B cell (primary cell): ENCODE measurements around the gene EXOC6B. TPM values are rescaled to one million over a fixed set of nuclear protein-coding genes. Genes with fewer than 3 reads are reported as not detected.

Source experiments
- ATAC-seq: fragments of 200-7000 bp; cut with Tn5 transposase; one replicate; pipeline ENCODE4 v1.10.0; 2021; ENCODE audit warnings: low read depth, mild to moderate bottlenecking, moderate number of reproducible peaks, moderate library complexity
- CTCF ChIA-PET: fragments of 350-600 bp; sonication (Branson Sonifier 250); formaldehyde crosslinking; loops from one replicate; lab custom pipeline; 2021; ENCODE audit warnings: antibody characterized with exemption, inconsistent platforms; lab: Charles Lee
- POLR2A ChIA-PET: fragments of 350-600 bp; sonication (Branson Sonifier 250); formaldehyde crosslinking; loops from one replicate; lab custom pipeline; 2021; ENCODE audit warnings: antibody characterized with exemption; lab: Charles Lee
- DNase-seq: peaks from one replicate; pipeline ENCODE4 v3.0.0; 2013
- H2AFZ ChIP-seq: 2 replicates; pipeline ENCODE4 v1.6.1; 2012; ENCODE audit warnings: mild to moderate bottlenecking, low read depth, low read length; ENCODE audit not compliant: insufficient read depth, poor library complexity, severe bottlenecking
- H3K27ac ChIP-seq, 2 donors: 1 replicate in 1 of 2; 2 replicates in 1 of 2; pipeline ENCODE4 v1.5.1; 2012 to 2013; ENCODE audit warnings: low read length in 2 of 2, mild to moderate bottlenecking in 2 of 2, moderate library complexity in 1 of 2
- H3K27me3 ChIP-seq, 4 experiments: fragments of 200-600 bp in 1 of 4; sonication (generic) in 1 of 4; replicated peaks in 1 of 4; 1 replicate in 2 of 4; 2 replicates in 2 of 4; pipeline versions ENCODE4 v1.6.1 to v1.7.0; 2013 to 2016; ENCODE audit warnings: low read length in 3 of 4, mild to moderate bottlenecking in 2 of 4, mixed read lengths in 1 of 4, moderate library complexity in 1 of 4; ENCODE audit not compliant: insufficient read depth in 4 of 4, control insufficient read depth in 3 of 4; ENCODE audit errors: control extremely low read depth in 1 of 4
- H3K36me3 ChIP-seq, 2 experiments: replicated peaks in 1 of 2; 1 replicate in 1 of 2; 2 replicates in 1 of 2; pipeline versions ENCODE4 v1.6.1 to v1.7.1; 2013; ENCODE audit warnings: low read length in 1 of 2; ENCODE audit not compliant: insufficient read depth in 2 of 2, control insufficient read depth in 1 of 2; ENCODE audit errors: control extremely low read depth in 1 of 2, extremely low read depth in 1 of 2
- H3K4me1 ChIP-seq, 2 donors: fragments of 200-600 bp in 1 of 2; sonication (generic) in 1 of 2; 1 replicate in 1 of 2; 2 replicates in 1 of 2; pipeline versions ENCODE4 v1.5.1 to v1.6.1; 2013 to 2017; ENCODE audit warnings: low read length in 2 of 2; ENCODE audit not compliant: control insufficient read depth in 2 of 2, insufficient read depth in 2 of 2
- H3K4me2 ChIP-seq: replicated peaks from 2 replicates; pipeline ENCODE3; 2012; ENCODE audit warnings: mild to moderate bottlenecking, low read depth, low read length; ENCODE audit not compliant: poor library complexity, severe bottlenecking
- H3K4me3 ChIP-seq, 5 experiments: fragments of 200-600 bp in 1 of 5; sonication (generic) in 1 of 5; 1 replicate in 3 of 5; 2 replicates in 2 of 5; pipeline versions ENCODE4 v1.5.1 to v1.7.0; 2011 to 2016; ENCODE audit warnings: low read length in 4 of 5, mild to moderate bottlenecking in 4 of 5, low read depth in 2 of 5, control low read depth in 1 of 5, moderate library complexity in 1 of 5; ENCODE audit not compliant: insufficient read depth in 1 of 5; ENCODE audit errors: control extremely low read depth in 1 of 5, extremely low read depth in 1 of 5
- H3K79me2 ChIP-seq: fragments of 200-600 bp; sonication (generic); one replicate; pipeline ENCODE4 v1.6.0; 2016; ENCODE audit warnings: low read length; ENCODE audit not compliant: control insufficient read depth, insufficient read depth
- H3K9ac ChIP-seq: fragments of 200-600 bp; sonication (generic); 2 replicates; pipeline ENCODE4 v1.6.1; 2017; ENCODE audit warnings: mild to moderate bottlenecking, low read length, moderate library complexity
- H3K9me3 ChIP-seq, 3 donors: one replicate each; pipeline versions ENCODE4 v1.6.1 to v1.7.1; 2013; ENCODE audit warnings: low read length in 2 of 3; ENCODE audit not compliant: control insufficient read depth in 2 of 3, insufficient read depth in 1 of 3; ENCODE audit errors: control extremely low read depth in 1 of 3
- H4K20me1 ChIP-seq: 2 replicates; pipeline ENCODE4 v1.6.0; 2012; ENCODE audit warnings: mild to moderate bottlenecking, low read length; ENCODE audit not compliant: insufficient read depth, control insufficient read depth, poor library complexity, severe bottlenecking
- H3K27ac Mint-ChIP-seq: one replicate; pipeline ENCODE4 v1.8.0; 2021; ENCODE audit warnings: mixed read lengths
- H3K27me3 Mint-ChIP-seq: one replicate; pipeline ENCODE4 v1.8.0; 2021; ENCODE audit warnings: mixed read lengths
- H3K4me1 Mint-ChIP-seq: one replicate; pipeline ENCODE4 v1.8.0; 2021; ENCODE audit warnings: mixed read lengths
- H3K4me3 Mint-ChIP-seq: one replicate; pipeline ENCODE4 v1.8.0; 2021; ENCODE audit warnings: mixed read lengths
- H3K9me3 Mint-ChIP-seq: one replicate; pipeline ENCODE4 v1.8.0; 2022; ENCODE audit warnings: mixed read lengths; ENCODE audit not compliant: insufficient read depth
- EZH2 ChIP-seq: IDR thresholded peaks from 2 replicates; pipeline ENCODE4 v1.6.1; 2012; ENCODE audit warnings: borderline replicate concordance, low read depth, mild to moderate bottlenecking, moderate library complexity, low read length; ENCODE audit not compliant: insufficient read depth, poor library complexity, severe bottlenecking
- WGBS: methylation state at CpG from one replicate; pipeline ENCODE4 v1.1.5; 2013; ENCODE audit warnings: missing lambda C conversion rate; ENCODE audit not compliant: insufficient coverage; 5-methylcytosine and 5-hydroxymethylcytosine counted together
- intact Hi-C: fragments of 100-400 bp; cut with micrococcal nuclease; formaldehyde crosslinking; loops from one replicate; pipeline ENCODE4 v1.10.0; 2022
- polyA plus RNA-seq: library from polyadenylated mRNA; depleted of rRNA; stranded (reverse); fragments of >200 nt; gene quantifications from 2 replicates; pipeline ENCODE4 v1.2.3, GENCODE V29; 2012
- total RNA-seq, 2 donors: library from RNA; stranded (reverse); fragments of 120-200 nt in 1 of 2; gene quantifications; 1 replicate in 1 of 2; 2 replicates in 1 of 2; pipeline versions ENCODE4 v1.2.3 to v1.2.4, GENCODE V29; 2013 to 2022
- TF ChIP-seq, protein P1 (sequence below): fragments of 200-600 bp; IDR thresholded peaks from one replicate; pipeline ENCODE4 v1.8.0; 2022; ENCODE audit warnings: antibody characterized with exemption, mild to moderate bottlenecking

Gene EXOC6B
- total and polyA plus RNA-seq, 2 donors (not counting 1 experiment from before 2014, with no cell fraction given): 4.8 to 22.6 TPM

DNA sequence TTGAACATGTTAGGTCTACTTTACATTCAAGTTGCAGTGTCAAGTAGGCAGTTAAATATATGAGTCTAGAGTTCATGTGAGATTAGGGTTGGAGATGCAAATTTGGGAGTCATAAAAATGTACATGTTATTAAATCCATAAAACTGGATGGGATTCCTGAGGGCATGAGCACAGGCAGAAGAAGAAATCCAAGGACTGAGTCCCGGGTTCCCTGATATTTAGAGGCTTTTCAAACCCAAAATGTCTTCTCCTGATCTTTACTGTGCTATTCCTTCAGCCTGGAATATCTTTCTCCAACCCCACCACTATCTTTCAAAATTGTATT lies 23.3 kb upstream of the EXOC6B start:
- ATAC-seq (no peak), DNase-seq (no peak)
- Histone ChIP-seq H4K20me1 (no peaks in the 10 kb centered on the region), H3K9me3 (no peaks in the 10 kb centered on the region), H3K79me2 (no peaks in the 10 kb centered on the region), H3K4me1 (no peaks in the 10 kb centered on the region), H3K4me2 (no peak overlapping the region), H3K9ac (no peak overlapping the region), H3K36me3 (no peaks in the 10 kb centered on the region), H2AFZ (no peak overlapping the region), H3K27ac (no peak overlapping the region), H3K4me3 (no peak overlapping the region), H3K27me3 (no peaks in the 10 kb centered on the region)
- no peak overlapping the region for H3K27ac Mint-ChIP-seq
- intact Hi-C loops: no loop called here
- H3K4me1 Mint-ChIP-seq: no peaks in the 10 kb centered on the region
- H3K9me3 Mint-ChIP-seq: no peaks in the 10 kb centered on the region
- H3K27me3 Mint-ChIP-seq: peaks cover 22% of the 10 kb centered on the region
- ChIA-PET CTCF (no interaction called here), POLR2A (no interaction called here)
- H3K4me3 Mint-ChIP-seq: no peak overlapping the region
- TF ChIP-seq EZH2: no peak
- TF ChIP-seq, protein P1, sequence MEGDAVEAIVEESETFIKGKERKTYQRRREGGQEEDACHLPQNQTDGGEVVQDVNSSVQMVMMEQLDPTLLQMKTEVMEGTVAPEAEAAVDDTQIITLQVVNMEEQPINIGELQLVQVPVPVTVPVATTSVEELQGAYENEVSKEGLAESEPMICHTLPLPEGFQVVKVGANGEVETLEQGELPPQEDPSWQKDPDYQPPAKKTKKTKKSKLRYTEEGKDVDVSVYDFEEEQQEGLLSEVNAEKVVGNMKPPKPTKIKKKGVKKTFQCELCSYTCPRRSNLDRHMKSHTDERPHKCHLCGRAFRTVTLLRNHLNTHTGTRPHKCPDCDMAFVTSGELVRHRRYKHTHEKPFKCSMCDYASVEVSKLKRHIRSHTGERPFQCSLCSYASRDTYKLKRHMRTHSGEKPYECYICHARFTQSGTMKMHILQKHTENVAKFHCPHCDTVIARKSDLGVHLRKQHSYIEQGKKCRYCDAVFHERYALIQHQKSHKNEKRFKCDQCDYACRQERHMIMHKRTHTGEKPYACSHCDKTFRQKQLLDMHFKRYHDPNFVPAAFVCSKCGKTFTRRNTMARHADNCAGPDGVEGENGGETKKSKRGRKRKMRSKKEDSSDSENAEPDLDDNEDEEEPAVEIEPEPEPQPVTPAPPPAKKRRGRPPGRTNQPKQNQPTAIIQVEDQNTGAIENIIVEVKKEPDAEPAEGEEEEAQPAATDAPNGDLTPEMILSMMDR: no peak
- WGBS: no CpG with 5 or more reads among the region's 1 CpG

DNA sequence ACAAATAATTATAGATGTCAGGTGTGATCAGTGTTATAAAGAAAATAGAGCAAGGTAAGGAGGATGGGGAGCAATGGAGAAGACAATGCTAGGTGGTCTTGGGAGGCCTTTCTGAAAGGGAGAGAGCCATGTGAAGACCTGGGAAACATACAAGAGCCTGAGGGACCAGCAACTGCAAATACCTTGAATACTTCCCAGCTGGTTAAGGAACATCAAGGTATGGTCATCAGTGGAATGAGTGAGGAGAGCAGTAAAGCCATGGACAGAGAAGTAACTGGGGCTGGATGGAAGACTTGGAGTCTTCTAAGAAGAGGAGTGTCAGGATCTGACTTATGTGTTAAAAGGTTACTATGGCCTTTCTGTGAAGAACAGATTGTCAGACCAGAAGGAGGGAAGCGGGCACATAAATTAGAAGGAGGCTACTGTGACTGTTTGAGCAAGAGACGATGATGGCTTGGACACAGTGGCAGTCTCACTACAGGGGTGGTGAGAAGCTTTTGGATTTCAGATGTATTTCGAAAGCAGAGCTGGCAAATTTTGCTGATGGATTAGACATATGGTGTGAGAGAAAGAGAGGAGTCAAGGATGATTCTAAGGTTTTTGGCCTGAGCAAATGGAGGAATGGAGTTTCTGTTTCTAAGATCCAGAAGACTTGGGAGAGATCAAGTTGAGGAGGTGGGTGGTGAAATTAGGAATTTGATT lies 22.8 kb upstream of the EXOC6B start:
- Histone ChIP-seq H3K9ac (no peak overlapping the region), H3K4me2 (no peak overlapping the region), H3K79me2 (no peaks in the 10 kb centered on the region), H3K27me3 (no peaks in the 10 kb centered on the region), H3K4me1 (no peaks in the 10 kb centered on the region), H4K20me1 (no peaks in the 10 kb centered on the region), H3K4me3 (no peak overlapping the region), H3K36me3 (no peaks in the 10 kb centered on the region), H3K27ac (no peak overlapping the region), H2AFZ (no peak overlapping the region), H3K9me3 (no peaks in the 10 kb centered on the region)
- WGBS: 82% methylated on average over 3 of the region's 3 CpGs
- no peak overlapping the region for H3K27ac Mint-ChIP-seq
- H3K9me3 Mint-ChIP-seq: no peaks in the 10 kb centered on the region
- ChIA-PET POLR2A (no interaction called here), CTCF (no interaction called here)
- intact Hi-C loops: no loop called here
- H3K4me3 Mint-ChIP-seq: no peak overlapping the region
- peaks cover 21% of the 10 kb centered on the region for H3K27me3 Mint-ChIP-seq
- TF ChIP-seq EZH2: no peak
- TF ChIP-seq, protein P1: no peak
- no peaks in the 10 kb centered on the region for H3K4me1 Mint-ChIP-seq
- ATAC-seq (no peak), DNase-seq (no peak)
